ENCODE results near the gene TTBK1.

The TTBK1 gene

DNA sequence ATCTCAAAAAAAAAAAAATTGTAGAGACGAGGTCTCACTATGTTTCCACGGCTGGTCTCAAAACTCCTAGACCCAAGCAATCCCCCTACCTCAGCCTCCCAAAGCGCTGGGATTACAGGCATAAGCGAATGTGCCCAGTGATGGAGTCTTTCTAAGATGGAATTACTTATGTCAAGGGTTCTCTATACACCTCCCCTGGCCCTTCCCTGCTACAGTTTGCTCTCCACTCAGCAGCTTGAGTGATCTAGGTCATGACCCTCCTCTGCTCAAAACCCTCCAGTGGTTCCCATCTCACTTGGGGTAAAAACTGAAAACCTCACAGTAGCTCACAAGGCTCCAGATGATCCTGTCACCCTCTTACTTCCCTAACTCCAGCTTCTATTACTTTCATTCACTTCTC is 12.2 kb upstream of the TTBK1 start:
- no peak for DNase-seq (ENCODE audit: low read depth)
- TF ChIP-seq, protein P1, sequence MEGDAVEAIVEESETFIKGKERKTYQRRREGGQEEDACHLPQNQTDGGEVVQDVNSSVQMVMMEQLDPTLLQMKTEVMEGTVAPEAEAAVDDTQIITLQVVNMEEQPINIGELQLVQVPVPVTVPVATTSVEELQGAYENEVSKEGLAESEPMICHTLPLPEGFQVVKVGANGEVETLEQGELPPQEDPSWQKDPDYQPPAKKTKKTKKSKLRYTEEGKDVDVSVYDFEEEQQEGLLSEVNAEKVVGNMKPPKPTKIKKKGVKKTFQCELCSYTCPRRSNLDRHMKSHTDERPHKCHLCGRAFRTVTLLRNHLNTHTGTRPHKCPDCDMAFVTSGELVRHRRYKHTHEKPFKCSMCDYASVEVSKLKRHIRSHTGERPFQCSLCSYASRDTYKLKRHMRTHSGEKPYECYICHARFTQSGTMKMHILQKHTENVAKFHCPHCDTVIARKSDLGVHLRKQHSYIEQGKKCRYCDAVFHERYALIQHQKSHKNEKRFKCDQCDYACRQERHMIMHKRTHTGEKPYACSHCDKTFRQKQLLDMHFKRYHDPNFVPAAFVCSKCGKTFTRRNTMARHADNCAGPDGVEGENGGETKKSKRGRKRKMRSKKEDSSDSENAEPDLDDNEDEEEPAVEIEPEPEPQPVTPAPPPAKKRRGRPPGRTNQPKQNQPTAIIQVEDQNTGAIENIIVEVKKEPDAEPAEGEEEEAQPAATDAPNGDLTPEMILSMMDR (conservative IDR thresholded peaks at IDR 0.05; ENCODE audit: low read depth, low read length) = no peak
- no peak overlapping the region for H3K4me3 ChIP-seq (ENCODE audit: low read length)

DNA sequence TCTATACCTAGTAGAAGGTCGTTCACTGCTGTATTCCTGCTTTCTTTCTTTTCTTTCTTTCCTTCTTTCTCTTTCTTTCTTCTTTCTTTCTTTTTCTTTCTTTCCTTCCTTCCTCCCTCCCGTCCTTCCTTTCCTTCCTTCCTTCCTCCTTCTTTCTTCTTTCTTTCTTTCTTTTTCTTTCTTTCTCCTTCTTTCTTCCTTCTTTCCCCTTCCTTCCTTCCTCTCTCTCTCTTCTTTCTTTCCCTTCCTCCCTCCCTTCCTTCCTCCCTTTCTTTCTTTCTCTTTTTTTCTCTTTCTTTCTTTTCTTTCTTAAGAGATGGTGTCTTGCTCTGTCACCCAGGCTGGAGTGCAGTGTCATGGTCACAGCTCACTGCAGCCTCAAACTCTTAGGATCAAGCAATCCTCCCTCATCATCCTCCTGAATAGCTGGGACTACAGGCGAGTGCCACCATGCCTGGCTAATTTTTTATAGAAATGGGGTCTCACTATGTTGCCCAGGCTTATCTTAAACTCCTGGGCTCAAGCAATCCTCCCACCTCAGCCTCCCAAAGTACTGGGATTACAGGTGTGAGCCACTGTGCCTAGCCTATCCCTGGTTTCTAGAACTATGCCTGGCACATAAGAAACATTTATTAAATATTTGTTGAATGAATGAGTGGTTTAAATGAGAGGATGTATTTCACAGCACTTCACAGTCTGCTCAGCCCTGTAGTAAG is 11.4 kb upstream of the TTBK1 start:
- DNase-seq (ENCODE audit: low read depth) = no peak

DNA sequence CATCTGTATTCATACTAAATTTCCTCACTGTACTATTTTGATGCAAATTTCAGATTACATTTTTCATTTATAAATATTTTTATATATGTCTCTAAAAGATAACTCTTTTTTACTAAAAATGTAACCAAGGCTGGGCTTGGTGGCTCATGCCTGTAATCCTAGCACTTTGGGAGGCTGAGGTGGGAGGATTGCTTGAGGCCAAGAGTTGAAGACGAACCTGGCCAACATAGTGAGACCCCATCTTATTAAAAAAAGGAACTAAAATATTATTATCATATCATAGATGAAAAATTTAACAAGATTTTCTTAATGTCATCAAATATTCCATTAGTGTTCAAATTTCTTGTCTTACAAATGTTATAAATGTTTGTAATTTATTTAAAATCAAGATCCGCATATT is 7.4 kb upstream of the TTBK1 start:
- no peak overlapping the region for H3K4me3 ChIP-seq (ENCODE audit: low read length)
- TF ChIP-seq, protein P1 (conservative IDR thresholded peaks at IDR 0.05; ENCODE audit: low read depth, low read length) = no peak
- DNase-seq (ENCODE audit: low read depth) = no peak

More for the DNA sequence above, 11.4 kb upstream of the TTBK1 start:
- TF ChIP-seq, protein P1 (conservative IDR thresholded peaks at IDR 0.05; ENCODE audit: low read depth, low read length) = no peak
- H3K4me3 ChIP-seq (ENCODE audit: low read length) = no peak overlapping the region

DNA sequence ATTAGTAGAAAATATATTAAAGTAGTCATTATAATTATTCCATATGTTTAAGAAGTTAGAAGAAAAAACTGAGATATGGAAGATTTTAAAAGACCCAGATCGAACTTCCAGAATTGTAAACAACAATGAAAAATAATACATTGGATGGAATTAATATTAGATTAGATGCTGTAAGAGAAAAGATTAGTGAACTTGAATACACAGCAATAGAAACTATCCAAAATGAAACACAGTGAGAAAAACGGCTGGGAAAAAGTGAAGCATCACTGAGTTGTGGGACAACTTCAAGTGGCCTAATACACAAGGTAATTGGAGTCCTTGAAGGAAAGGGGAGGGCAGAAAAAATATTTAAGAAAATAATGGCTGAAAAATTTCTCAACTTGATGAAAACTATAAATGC is 4.2 kb upstream of the TTBK1 start:
- DNase-seq (ENCODE audit: low read depth) = no peak
- TF ChIP-seq, protein P1 (conservative IDR thresholded peaks at IDR 0.05; ENCODE audit: low read depth, low read length) = no peak
- no peak overlapping the region for H3K4me3 ChIP-seq (ENCODE audit: low read length)

DNA sequence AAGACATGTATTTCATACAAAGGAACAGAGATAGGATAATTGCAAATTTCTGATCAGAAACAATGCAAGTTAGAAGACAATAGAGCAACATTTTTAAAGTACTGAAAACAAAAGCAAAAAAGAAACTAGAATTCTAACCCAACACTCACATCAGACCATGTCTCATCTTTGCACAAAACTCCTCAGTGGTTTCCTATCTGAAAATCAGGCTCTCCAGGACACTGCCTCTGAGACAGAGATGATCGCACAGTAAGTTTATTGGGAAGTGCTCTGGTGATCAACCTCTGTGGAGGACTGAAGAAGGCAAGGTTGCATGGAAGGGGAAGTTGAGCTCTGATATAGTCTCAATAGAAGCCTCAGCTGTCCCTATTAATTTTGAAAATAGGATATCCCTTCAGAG is 2.3 kb upstream of the TTBK1 start:
- DNase-seq (ENCODE audit: low read depth) = no peak
- TF ChIP-seq, protein P1 (conservative IDR thresholded peaks at IDR 0.05; ENCODE audit: low read depth, low read length) = no peak
- H3K4me3 ChIP-seq (ENCODE audit: low read length) = no peak overlapping the region

DNA sequence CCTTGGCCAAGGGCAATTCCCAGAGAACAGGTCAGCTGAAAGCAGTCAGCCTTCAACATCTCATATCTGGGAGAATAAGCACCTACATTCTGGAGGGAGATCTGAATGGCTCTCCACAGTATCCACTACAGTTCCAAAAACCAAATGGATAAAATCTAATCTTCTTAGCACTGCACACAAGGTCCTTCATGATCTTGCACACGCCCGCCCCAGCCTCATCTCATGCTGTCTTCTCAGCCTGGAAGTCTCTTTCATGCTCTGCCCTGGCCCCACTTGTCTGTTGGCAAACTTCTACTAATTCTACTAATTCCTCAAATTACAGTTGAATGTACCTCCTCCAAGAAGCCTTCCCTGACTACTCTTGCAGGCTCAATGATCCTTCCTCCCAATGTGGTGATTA is 1.8 kb upstream of the TTBK1 start:
- no peak for DNase-seq (ENCODE audit: low read depth)
- no peak overlapping the region for H3K4me3 ChIP-seq (ENCODE audit: low read length)
- TF ChIP-seq, protein P1 (conservative IDR thresholded peaks at IDR 0.05; ENCODE audit: low read depth, low read length) = no peak

DNA sequence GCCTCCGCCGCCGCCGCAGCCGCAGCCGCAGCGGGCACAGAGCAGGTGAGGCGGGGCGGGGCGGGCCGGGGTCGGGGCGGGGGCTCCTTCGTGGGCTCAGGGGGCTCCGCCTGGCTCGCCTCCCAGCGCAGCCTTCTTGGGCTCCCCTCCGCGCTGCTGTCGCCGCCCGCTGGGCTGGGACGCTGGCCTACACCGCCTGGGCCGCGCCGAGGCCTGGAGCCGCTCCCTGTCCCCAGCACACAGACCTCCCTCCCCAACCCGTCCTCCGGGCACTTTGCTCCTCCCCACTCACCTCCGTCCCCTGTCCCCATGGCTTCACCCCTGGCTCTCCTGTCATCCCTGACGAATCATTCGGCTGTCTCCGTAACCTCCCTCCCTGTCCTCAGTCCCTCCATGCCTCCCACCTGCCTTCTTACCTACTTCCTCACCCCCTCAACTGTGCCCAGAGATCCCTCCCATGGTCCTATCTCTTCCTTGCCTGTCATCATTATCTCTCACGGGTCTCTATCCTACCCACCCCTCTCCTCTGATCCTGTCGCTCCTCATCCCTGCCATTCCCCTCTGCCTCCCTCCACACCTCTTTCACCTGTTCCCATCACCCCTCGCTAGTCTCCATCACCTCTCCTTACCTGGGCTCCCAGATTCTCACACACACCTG is 512 bp downstream of the TTBK1 start:
- no peak overlapping the region for H3K4me3 ChIP-seq (ENCODE audit: low read length)
- no peak for DNase-seq (ENCODE audit: low read depth)

More for the DNA sequence above, 512 bp downstream of the TTBK1 start:
- TF ChIP-seq, protein P1 (conservative IDR thresholded peaks at IDR 0.05; ENCODE audit: low read depth, low read length) = no peak

All from retinal pigment epithelial cell (primary cell).